Karpas-422 (cell line): Measurements from ENCODE around the gene ALDH5A1. TPM values are rescaled to one million over a fixed set of nuclear protein-coding genes. Genes with fewer than 3 reads are reported as not detected.

Experiments
- DNase-seq: peaks from one replicate; pipeline ENCODE4 v3.0.0-alpha.2; 2015
- H2AFZ ChIP-seq: fragments of 200-600 bp; sonication (generic); 2 replicates; pipeline ENCODE4 v1.6.1; 2014; ENCODE audit warnings: antibody characterized with exemption, low read length, mixed read lengths
- H3K27ac ChIP-seq: fragments of 200-600 bp; sonication (generic); 2 replicates; pipeline ENCODE4 v1.5.1; 2014; ENCODE audit warnings: mild to moderate bottlenecking, low read length, moderate library complexity
- H3K27me3 ChIP-seq: fragments of 200-600 bp; sonication (generic); 2 replicates; pipeline ENCODE4 v1.6.1; 2014; ENCODE audit warnings: low read length, mixed read lengths
- H3K36me3 ChIP-seq: fragments of 200-600 bp; sonication (generic); 2 replicates; pipeline ENCODE4 v1.6.1; 2014; ENCODE audit warnings: low read length, mixed read lengths; ENCODE audit not compliant: insufficient read depth
- H3K4me1 ChIP-seq: fragments of 200-600 bp; sonication (generic); 2 replicates; pipeline ENCODE4 v1.6.1; 2014; ENCODE audit warnings: mild to moderate bottlenecking, low read length, mixed read lengths
- H3K4me2 ChIP-seq: fragments of 200-600 bp; sonication (generic); 2 replicates; pipeline ENCODE4 v1.6.1; 2014; ENCODE audit warnings: low read length, low read depth, mild to moderate bottlenecking; ENCODE audit not compliant: poor library complexity, severe bottlenecking
- H3K4me3 ChIP-seq: fragments of 200-600 bp; sonication (generic); 2 replicates; pipeline ENCODE4 v1.5.1; 2014; ENCODE audit warnings: mild to moderate bottlenecking, antibody characterized with exemption, low read length, mixed read lengths
- H3K79me2 ChIP-seq: fragments of 200-600 bp; sonication (generic); 2 replicates; pipeline ENCODE4 v1.6.1; 2014; ENCODE audit warnings: mild to moderate bottlenecking, low read length, mixed read lengths
- H3K9ac ChIP-seq: fragments of 200-600 bp; sonication (generic); 2 replicates; pipeline ENCODE4 v1.6.0; 2014; ENCODE audit warnings: low read length
- H3K9me2 ChIP-seq: fragments of 200-600 bp; sonication (generic), shearing (Covaris generic); replicated peaks from 2 replicates; pipeline ENCODE4 v1.6.0; 2014; ENCODE audit warnings: mild to moderate bottlenecking, low read length, moderate library complexity; ENCODE audit not compliant: insufficient read depth
- H3K9me3 ChIP-seq: fragments of 300-700, 200-600 bp; sonication (generic); 2 replicates; pipeline ENCODE4 v1.6.1; 2014; ENCODE audit warnings: low read length, mixed read lengths
- H4K20me1 ChIP-seq: fragments of 200-600 bp; sonication (generic); 2 replicates; pipeline ENCODE4 v1.6.1; 2014; ENCODE audit warnings: mild to moderate bottlenecking, antibody characterized with exemption, low read length, low read depth; ENCODE audit not compliant: insufficient read depth
- total RNA-seq: library from RNA; depleted of rRNA; stranded (reverse); fragments of >200 nt; shearing (Covaris generic); gene quantifications from 2 replicates; pipeline ENCODE4 v1.2.3, GENCODE V29; 2014; ENCODE audit warnings: low replicate concordance

ALDH5A1 gene
- total RNA-seq, 1 experiment from 2014 or later: 33.1 TPM

GRCh38 chr6:24549158-24549557 is 54.4 kb downstream of the ALDH5A1 start:
- no peaks in the 10 kb centered on the region for H4K20me1 ChIP-seq
- no peaks in the 10 kb centered on the region for H3K9me2 ChIP-seq
- H3K36me3 ChIP-seq: no peaks in the 10 kb centered on the region
- H3K4me3 ChIP-seq: no peak overlapping the region
- no peaks in the 10 kb centered on the region for H3K27me3 ChIP-seq
- peaks cover 6% of the 10 kb centered on the region; the same call in 1 of the 2 replicates for H3K4me1 ChIP-seq
- H3K4me2 ChIP-seq: no peak overlapping the region
- H3K27ac ChIP-seq: no peak overlapping the region
- H3K9ac ChIP-seq: no peak overlapping the region
- no peak overlapping the region for H2AFZ ChIP-seq
- DNase-seq: no peak
- no peaks in the 10 kb centered on the region for H3K79me2 ChIP-seq
- H3K9me3 ChIP-seq: no peaks in the 10 kb centered on the region

- Histone ChIP-seq H3K4me2 (no peak overlapping the region), H3K9ac (no peak overlapping the region), H3K9me3 (no peaks in the 10 kb centered on the region), H3K36me3 (no peaks in the 10 kb centered on the region), H3K27me3 (no peaks in the 10 kb centered on the region), H4K20me1 (no peaks in the 10 kb centered on the region), H3K4me1 (peaks cover 6% of the 10 kb centered on the region; the same call in 1 of the 2 replicates), H3K9me2 (no peaks in the 10 kb centered on the region), H3K27ac (no peak overlapping the region), H3K4me3 (no peak overlapping the region), H2AFZ (no peak overlapping the region), H3K79me2 (no peaks in the 10 kb centered on the region)
- DNase-seq: no peak
Observed at GRCh38 chr6:24549674-24550353, 55.0 kb downstream of the ALDH5A1 start.

- Histone ChIP-seq H3K4me2 (no peak overlapping the region), H3K36me3 (no peaks in the 10 kb centered on the region), H3K4me1 (peaks cover 6% of the 10 kb centered on the region; the same call in 1 of the 2 replicates), H3K9ac (no peak overlapping the region), H3K4me3 (no peak overlapping the region), H3K27ac (no peak overlapping the region), H3K27me3 (no peaks in the 10 kb centered on the region), H3K9me3 (no peaks in the 10 kb centered on the region), H4K20me1 (no peaks in the 10 kb centered on the region), H3K9me2 (no peaks in the 10 kb centered on the region), H3K79me2 (no peaks in the 10 kb centered on the region), H2AFZ (no peak overlapping the region)
- no peak for DNase-seq
Observed at GRCh38 chr6:24551139-24551538, 56.4 kb downstream of the ALDH5A1 start.

- no peak overlapping the region for H2AFZ ChIP-seq
Observed at GRCh38 chr6:24554474-24554873, 59.7 kb downstream of the ALDH5A1 start.

GRCh38 chr6:24558516-24558915 is 63.7 kb downstream of the ALDH5A1 start:
- Histone ChIP-seq H3K27ac (no peak overlapping the region), H2AFZ (no peak overlapping the region), H3K79me2 (no peaks in the 10 kb centered on the region), H3K9me2 (no peaks in the 10 kb centered on the region), H3K27me3 (no peaks in the 10 kb centered on the region), H3K9ac (no peak overlapping the region), H3K4me2 (no peak overlapping the region), H3K36me3 (no peaks in the 10 kb centered on the region), H3K4me1 (no peaks in the 10 kb centered on the region), H4K20me1 (no peaks in the 10 kb centered on the region), H3K9me3 (no peaks in the 10 kb centered on the region), H3K4me3 (no peak overlapping the region)
- DNase-seq: no peak

More at GRCh38 chr6:24554474-24554873, 59.7 kb downstream of the ALDH5A1 start:
- H3K79me2 ChIP-seq: no peaks in the 10 kb centered on the region
- H3K4me2 ChIP-seq: no peak overlapping the region
- H3K4me3 ChIP-seq: no peak overlapping the region
- no peaks in the 10 kb centered on the region for H3K4me1 ChIP-seq
- no peaks in the 10 kb centered on the region for H3K9me3 ChIP-seq
- no peaks in the 10 kb centered on the region for H3K27me3 ChIP-seq
- DNase-seq: no peak
- no peak overlapping the region for H3K27ac ChIP-seq
- H4K20me1 ChIP-seq: no peaks in the 10 kb centered on the region
- no peaks in the 10 kb centered on the region for H3K36me3 ChIP-seq
- H3K9me2 ChIP-seq: no peaks in the 10 kb centered on the region
- no peak overlapping the region for H3K9ac ChIP-seq

- H3K4me1 ChIP-seq: no peaks in the 10 kb centered on the region
- H3K36me3 ChIP-seq: no peaks in the 10 kb centered on the region
- no peak for DNase-seq
- H3K79me2 ChIP-seq: no peaks in the 10 kb centered on the region
- H4K20me1 ChIP-seq: no peaks in the 10 kb centered on the region
- H3K9me3 ChIP-seq: no peaks in the 10 kb centered on the region
- no peaks in the 10 kb centered on the region for H3K27me3 ChIP-seq
- no peak overlapping the region for H3K4me3 ChIP-seq
- H3K27ac ChIP-seq: no peak overlapping the region
- H3K9ac ChIP-seq: no peak overlapping the region
- no peak overlapping the region for H2AFZ ChIP-seq
- no peaks in the 10 kb centered on the region for H3K9me2 ChIP-seq
- no peak overlapping the region for H3K4me2 ChIP-seq
Observed at GRCh38 chr6:24564081-24564480, 69.3 kb downstream of the ALDH5A1 start.

GRCh38 chr6:24565196-24565595 is 70.4 kb downstream of the ALDH5A1 start:
- Histone ChIP-seq H3K27ac (no peak overlapping the region), H3K4me3 (no peak overlapping the region), H2AFZ (no peak overlapping the region), H3K4me1 (no peaks in the 10 kb centered on the region), H3K36me3 (no peaks in the 10 kb centered on the region), H3K4me2 (no peak overlapping the region), H3K9me3 (no peaks in the 10 kb centered on the region), H4K20me1 (no peaks in the 10 kb centered on the region), H3K27me3 (no peaks in the 10 kb centered on the region), H3K79me2 (no peaks in the 10 kb centered on the region), H3K9ac (no peak overlapping the region), H3K9me2 (no peaks in the 10 kb centered on the region)
- no peak for DNase-seq

GRCh38 chr6:24566020-24566767 is 71.4 kb downstream of the ALDH5A1 start:
- Histone ChIP-seq H3K36me3 (no peaks in the 10 kb centered on the region), H3K9me3 (no peaks in the 10 kb centered on the region), H3K27ac (no peak overlapping the region), H3K79me2 (no peaks in the 10 kb centered on the region), H3K4me2 (no peak overlapping the region), H3K4me1 (no peaks in the 10 kb centered on the region), H3K9me2 (no peaks in the 10 kb centered on the region), H2AFZ (no peak overlapping the region), H3K27me3 (no peaks in the 10 kb centered on the region), H3K9ac (no peak overlapping the region), H3K4me3 (no peak overlapping the region), H4K20me1 (no peaks in the 10 kb centered on the region)
- DNase-seq: no peak
